Daoy (cell line): Measurements from ENCODE around the gene CTPS2. TPM values are rescaled to one million over a fixed set of nuclear protein-coding genes. Genes with fewer than 3 reads are reported as not detected.
"Not testable (repeated sequence)": the region's sequence is repeated elsewhere in the genome, so short reads cannot be mapped to it uniquely, and the experiment has no call there.

Experiments
- DNase-seq: peaks from one replicate; pipeline ENCODE4 v3.0.0-alpha.2; 2015; ENCODE audit warnings: low read depth
- total RNA-seq: library from RNA; depleted of rRNA; stranded (reverse); fragments of >200 nt; shearing (Covaris generic); gene quantifications from 2 replicates; pipeline ENCODE4 v1.2.3, GENCODE V29; 2014

Gene CTPS2
- total RNA-seq, 1 experiment from 2014 or later, result 11.9 TPM

GRCh38 chrX:16653424-16653823 is 59.0 kb downstream of the CTPS2 start:
- DNase-seq, result no peak

GRCh38 chrX:16651391-16652024 is 61.0 kb downstream of the CTPS2 start:
- DNase-seq, result no peak

- DNase-seq, result no peak
Observed at GRCh38 chrX:16649858-16650257, 62.6 kb downstream of the CTPS2 start, which contains the start of gene S100G. Gene S100G (plus strand): TSS chrX:16650158. CDS start chrX:16651007, 849 bp downstream.

GRCh38 chrX:16646366-16647138 is 65.9 kb downstream of the CTPS2 start:
- no peak for DNase-seq

- no peak for DNase-seq
Observed at GRCh38 chrX:16643176-16643575, 69.3 kb downstream of the CTPS2 start.

GRCh38 chrX:16640823-16641222 is 71.6 kb downstream of the CTPS2 start:
- DNase-seq, result no peak

GRCh38 chrX:16639966-16640365 is 72.5 kb downstream of the CTPS2 start:
- no peak for DNase-seq

- DNase-seq, result no peak
Observed at GRCh38 chrX:16638533-16638932, 73.9 kb downstream of the CTPS2 start.

GRCh38 chrX:16635596-16635995 is 76.9 kb downstream of the CTPS2 start:
- DNase-seq, result no peak

GRCh38 chrX:16635040-16635439 is 77.4 kb downstream of the CTPS2 start:
- DNase-seq, result no peak

- DNase-seq, result no peak
Observed at GRCh38 chrX:16633754-16634153, 78.7 kb downstream of the CTPS2 start.

- no peak for DNase-seq
Observed at GRCh38 chrX:16629909-16630308, 82.6 kb downstream of the CTPS2 start.

GRCh38 chrX:16628946-16629595 is 83.4 kb downstream of the CTPS2 start:
- DNase-seq, result no peak

GRCh38 chrX:16628511-16628910 is 84.0 kb downstream of the CTPS2 start:
- not testable (repeated sequence) for DNase-seq

GRCh38 chrX:16619024-16619423 is 93.4 kb downstream of the CTPS2 start:
- DNase-seq, result no peak

GRCh38 chrX:16618422-16618821 is 94.0 kb downstream of the CTPS2 start:
- DNase-seq, result no peak

GRCh38 chrX:16617382-16617781 is 95.1 kb downstream of the CTPS2 start:
- DNase-seq, result no peak

- no peak for DNase-seq
Observed at GRCh38 chrX:16612257-16612897, 100.1 kb downstream of the CTPS2 start.

GRCh38 chrX:16610654-16611053 is 101.8 kb downstream of the CTPS2 start:
- DNase-seq, result not testable (repeated sequence)

- DNase-seq, result peak; percentile 11
Observed at GRCh38 chrX:16610121-16610621, 102.3 kb downstream of the CTPS2 start.

- no peak for DNase-seq
Observed at GRCh38 chrX:16606142-16606720, 106.2 kb downstream of the CTPS2 start.

GRCh38 chrX:16604337-16604736 is 108.1 kb downstream of the CTPS2 start:
- no peak for DNase-seq
